HFFc6 (cell line): ENCODE results near the gene COL9A1. TPM values are rescaled to one million over a fixed set of nuclear protein-coding genes. Genes with fewer than 3 reads are reported as not detected.

Experiments used
- DNase-seq: peaks from one replicate; pipeline ENCODE4 v3.0.0-alpha.2; 2018
- H3K27ac Mint-ChIP-seq: 2 replicates; pipeline ENCODE4 v1.8.0; 2020; ENCODE audit warnings: mild to moderate bottlenecking, mixed read lengths
- H3K27me3 Mint-ChIP-seq: 2 replicates; pipeline ENCODE4 v1.8.0; 2021; ENCODE audit warnings: mild to moderate bottlenecking, moderate library complexity, mixed read lengths; ENCODE audit not compliant: insufficient read depth
- H3K36me3 Mint-ChIP-seq: 2 replicates; pipeline ENCODE4 v1.8.0; 2021; ENCODE audit warnings: low read depth, mixed read lengths
- H3K4me1 Mint-ChIP-seq: 2 replicates; pipeline ENCODE4 v1.8.0; 2020; ENCODE audit warnings: low read depth, mixed read lengths
- H3K4me3 Mint-ChIP-seq: 2 replicates; pipeline ENCODE4 v1.8.0; 2020; ENCODE audit warnings: mild to moderate bottlenecking, moderate library complexity, mixed read lengths
- H3K9me3 Mint-ChIP-seq: 2 replicates; pipeline ENCODE4 v1.8.0; 2020; ENCODE audit warnings: mild to moderate bottlenecking, mixed read lengths
- CTCF ChIP-seq: fragments of 200-600 bp; sonication (generic); IDR thresholded peaks from 2 replicates; pipeline ENCODE4 v1.5.0; 2021; ENCODE audit warnings: antibody characterized with exemption, mild to moderate bottlenecking
- total RNA-seq, 6 experiments: library from RNA; stranded (reverse); fragmentation: NEBNext Ultra II Directional; extraction: Animal tissue kit (Norgen Biotek cat#: 25700); gene quantifications; 2 replicates in 1 of 6; 3 replicates in 5 of 6; pipeline ENCODE4 v1.2.3, GENCODE V29; 2021

The COL9A1 gene
- total RNA-seq, 6 experiments from 2014 or later = not detected

GRCh38 chr6:70221025-70221714, 81.7 kb downstream of the COL9A1 start:
- DNase-seq = no peak
- TF ChIP-seq CTCF = peak; percentile 88
- Mint-ChIP-seq H3K4me1 (no peaks in the 10 kb centered on the region), H3K4me3 (no peak overlapping the region), H3K27ac (no peak overlapping the region), H3K9me3 (no peaks in the 10 kb centered on the region), H3K27me3 (peaks cover 5% of the 10 kb centered on the region; the same call in 1 of the 2 replicates), H3K36me3 (no peaks in the 10 kb centered on the region)

- no peak overlapping the region for H3K4me3 Mint-ChIP-seq
- H3K27ac Mint-ChIP-seq = no peak overlapping the region
- H3K9me3 Mint-ChIP-seq = no peaks in the 10 kb centered on the region
- peaks cover 5% of the 10 kb centered on the region; the same call in 1 of the 2 replicates for H3K27me3 Mint-ChIP-seq
- H3K4me1 Mint-ChIP-seq = no peaks in the 10 kb centered on the region
- DNase-seq = no peak
- no peaks in the 10 kb centered on the region for H3K36me3 Mint-ChIP-seq
- TF ChIP-seq CTCF = no peak
Measured at GRCh38 chr6:70219943-70220613, 82.8 kb downstream of the COL9A1 start.

GRCh38 chr6:70216767-70217166, 86.1 kb downstream of the COL9A1 start:
- peaks cover 3% of the 10 kb centered on the region; the same call in 1 of the 2 replicates for H3K27me3 Mint-ChIP-seq
- DNase-seq = no peak
- H3K9me3 Mint-ChIP-seq = no peaks in the 10 kb centered on the region
- no peaks in the 10 kb centered on the region for H3K4me1 Mint-ChIP-seq
- H3K36me3 Mint-ChIP-seq = no peaks in the 10 kb centered on the region
- no peak overlapping the region for H3K27ac Mint-ChIP-seq
- no peak overlapping the region for H3K4me3 Mint-ChIP-seq
- no peak for TF ChIP-seq CTCF

- H3K27ac Mint-ChIP-seq = no peak overlapping the region
- no peak for TF ChIP-seq CTCF
Measured at GRCh38 chr6:70215460-70216108, 87.3 kb downstream of the COL9A1 start.

GRCh38 chr6:70210462-70210861, 92.4 kb downstream of the COL9A1 start:
- Mint-ChIP-seq H3K4me1 (no peaks in the 10 kb centered on the region), H3K4me3 (no peak overlapping the region), H3K27ac (no peak overlapping the region), H3K9me3 (no peaks in the 10 kb centered on the region), H3K36me3 (no peaks in the 10 kb centered on the region), H3K27me3 (no peaks in the 10 kb centered on the region)
- no peak for DNase-seq
- TF ChIP-seq CTCF = 0 out of 2 replicates have a peak, but pooled peaks have one; percentile 39

More at GRCh38 chr6:70215460-70216108, 87.3 kb downstream of the COL9A1 start:
- H3K9me3 Mint-ChIP-seq = no peaks in the 10 kb centered on the region
- H3K36me3 Mint-ChIP-seq = no peaks in the 10 kb centered on the region
- no peak for DNase-seq
- no peak overlapping the region for H3K4me3 Mint-ChIP-seq
- no peaks in the 10 kb centered on the region for H3K4me1 Mint-ChIP-seq
- no peaks in the 10 kb centered on the region for H3K27me3 Mint-ChIP-seq
